Tongue (tissue), 2 donors: ENCODE results near the gene KIAA1755. TPM values are rescaled to one million over a fixed set of nuclear protein-coding genes. Genes with fewer than 3 reads are reported as not detected.

Source experiments
- DNase-seq: peaks from one replicate; pipeline ENCODE4 v3.0.0-alpha.2; 2015
- total RNA-seq: library from RNA; depleted of rRNA; stranded (reverse); fragments of >200 nt; gene quantifications from one replicate; pipeline ENCODE4 v1.2.3, GENCODE V29; 2014

The KIAA1755 gene
- total RNA-seq, 1 donor from 2014 or later, result 5.0 TPM

DNA sequence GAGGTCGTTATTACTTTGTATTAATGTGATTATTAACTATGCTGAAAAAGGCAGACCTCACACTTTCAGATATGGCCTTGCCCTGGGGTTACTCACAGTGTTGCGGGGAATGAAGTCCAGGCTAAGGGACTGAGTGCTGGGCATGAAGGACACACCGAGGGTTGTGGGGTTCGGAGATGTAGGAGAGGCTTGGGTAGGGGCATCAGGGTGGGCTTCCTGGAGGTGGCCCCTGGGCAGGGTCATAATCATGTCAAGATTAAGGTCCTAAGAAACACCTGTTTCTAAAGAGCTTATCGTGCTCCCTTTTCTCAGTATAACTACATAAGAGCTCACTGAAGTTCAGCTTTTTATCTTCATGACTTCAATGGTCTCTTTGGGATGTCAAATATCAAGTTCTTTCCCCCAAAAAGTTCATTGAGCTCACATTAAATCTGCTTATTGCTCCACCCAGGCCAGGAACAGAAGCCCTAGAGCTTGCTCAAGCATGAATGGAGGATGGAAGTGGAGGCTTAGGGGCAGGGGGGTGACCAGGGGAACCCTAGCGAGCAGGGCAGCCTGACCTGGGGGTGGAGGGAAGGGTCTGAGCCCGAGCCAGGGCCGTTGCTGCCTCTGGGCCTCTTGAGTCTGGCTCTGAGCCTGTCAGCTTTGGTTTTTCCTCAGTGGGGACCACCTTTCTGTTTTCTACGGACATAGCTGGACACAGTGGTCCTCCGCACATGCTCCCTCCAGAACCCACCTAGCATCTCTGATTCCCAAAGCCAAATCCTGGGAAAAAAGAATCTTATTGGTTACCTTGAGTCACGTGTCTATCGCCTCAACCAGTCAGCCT, 58.2 kb downstream of the KIAA1755 start:
- DNase-seq, result no peak

DNA sequence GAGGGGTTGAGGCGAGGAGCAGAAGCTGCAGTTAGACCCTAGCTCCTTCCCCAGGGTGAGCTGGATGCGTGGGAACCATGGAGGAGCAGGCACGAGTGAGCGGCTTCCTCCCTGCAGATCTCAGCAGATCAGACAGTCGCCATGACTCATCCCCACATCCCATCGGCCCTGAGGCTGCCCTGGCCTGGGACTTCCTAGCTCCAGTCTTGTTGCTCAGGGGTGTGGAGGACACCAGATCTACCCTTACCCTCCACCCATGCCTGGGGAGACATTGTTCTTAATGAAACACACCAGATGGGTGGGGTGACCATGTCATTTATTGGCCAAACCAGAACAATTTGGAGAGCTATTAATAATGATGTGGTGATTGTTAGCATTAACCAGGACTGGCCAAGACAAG, 59.2 kb downstream of the KIAA1755 start:
- DNase-seq, result no peak

- DNase-seq, result no peak
These were observed 59.9 kb downstream of the KIAA1755 start for GRCh38 chr20:38200646-38201045.

DNA sequence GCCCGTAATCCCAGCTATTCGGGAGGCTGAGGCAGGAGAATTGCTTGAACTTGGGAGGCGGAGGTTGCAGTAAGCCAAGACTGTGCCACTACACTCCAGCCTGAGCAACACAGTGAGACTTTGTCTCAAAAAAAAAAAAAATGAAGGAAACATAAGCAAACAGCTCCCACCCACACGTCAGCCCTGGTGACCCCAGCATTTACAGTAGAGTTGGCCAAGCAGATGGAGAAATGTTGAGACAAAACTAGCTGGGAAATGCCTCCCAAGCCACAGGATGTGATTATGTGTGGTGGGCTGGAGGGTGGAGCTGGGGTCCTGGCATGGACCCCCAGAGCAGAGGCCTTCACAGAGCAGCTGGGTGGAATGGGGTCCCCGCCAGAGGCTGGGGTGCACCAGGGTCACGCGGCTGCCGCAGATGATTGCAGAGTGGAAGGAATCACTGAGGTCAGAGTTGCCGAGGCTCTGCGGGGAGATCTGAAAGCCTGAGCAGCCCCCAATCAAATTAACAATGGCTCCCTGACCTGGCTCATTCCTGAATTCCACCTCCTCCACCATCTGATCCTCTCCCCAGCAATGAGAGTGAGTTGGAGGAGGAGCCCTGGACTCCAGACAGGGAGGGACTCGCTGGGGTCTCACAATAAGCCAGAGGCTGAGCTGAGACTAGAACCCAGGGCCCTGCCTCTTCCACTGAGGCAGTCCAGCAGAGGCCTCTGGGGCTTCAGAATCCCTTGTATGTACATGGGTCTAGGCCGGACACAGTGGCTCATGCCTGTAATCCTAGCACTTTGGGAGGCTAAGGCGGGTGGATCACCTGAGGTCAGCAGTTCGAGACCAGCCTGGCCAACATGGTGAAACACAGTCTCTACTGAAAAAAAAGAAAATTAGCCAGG, 60.8 kb downstream of the KIAA1755 start:
- no peak for DNase-seq

- DNase-seq, result no peak
These were observed 62.2 kb downstream of the KIAA1755 start for GRCh38 chr20:38198238-38198861.

DNA sequence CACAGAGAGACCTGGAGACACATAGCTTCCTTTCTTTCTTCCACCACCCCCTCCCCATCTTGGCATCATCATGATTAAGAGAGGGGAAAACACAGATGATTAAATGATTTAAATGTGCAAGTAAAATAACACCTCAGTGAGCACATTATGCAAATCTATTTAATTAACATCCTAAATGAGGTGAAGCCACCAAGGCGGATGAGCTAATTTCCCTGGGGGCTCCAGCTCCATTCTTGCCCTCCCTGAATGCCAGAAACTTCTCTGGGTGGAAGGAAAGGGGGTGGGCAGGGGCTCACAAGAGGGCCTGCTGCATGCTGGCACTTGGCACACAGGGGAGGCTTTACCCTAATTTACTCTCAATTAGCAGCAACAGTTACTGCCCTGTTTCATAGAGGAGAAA, 62.9 kb downstream of the KIAA1755 start:
- DNase-seq, result no peak

- DNase-seq, result no peak
These were observed 63.3 kb downstream of the KIAA1755 start for GRCh38 chr20:38197217-38197616.

GRCh38 chr20:38196592-38196991, 63.9 kb downstream of the KIAA1755 start:
- no peak for DNase-seq

- no peak for DNase-seq
These were observed 64.5 kb downstream of the KIAA1755 start for GRCh38 chr20:38196076-38196475.

DNA sequence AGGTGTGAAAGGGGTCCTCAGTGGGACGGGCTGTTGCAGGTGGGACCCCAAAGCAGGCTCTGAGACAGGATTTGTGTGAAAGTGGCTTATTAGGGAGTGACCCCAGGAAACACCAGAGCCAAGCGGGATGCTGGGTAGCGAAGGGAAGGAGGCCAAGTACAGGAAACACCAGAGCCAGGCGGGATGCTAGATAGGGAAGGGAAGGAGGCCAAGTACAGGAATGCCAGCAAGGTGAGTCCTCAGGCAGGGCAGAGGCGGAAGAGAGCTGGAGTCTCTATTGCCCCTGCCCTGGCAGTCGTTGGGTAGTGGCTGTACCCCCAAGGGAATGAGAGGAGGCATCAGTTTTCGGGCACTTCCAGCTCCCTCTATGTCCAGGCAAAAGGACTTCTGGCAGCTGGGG, 65.0 kb downstream of the KIAA1755 start:
- DNase-seq, result no peak

GRCh38 chr20:38194971-38195504, 65.5 kb downstream of the KIAA1755 start:
- DNase-seq, result no peak

DNA sequence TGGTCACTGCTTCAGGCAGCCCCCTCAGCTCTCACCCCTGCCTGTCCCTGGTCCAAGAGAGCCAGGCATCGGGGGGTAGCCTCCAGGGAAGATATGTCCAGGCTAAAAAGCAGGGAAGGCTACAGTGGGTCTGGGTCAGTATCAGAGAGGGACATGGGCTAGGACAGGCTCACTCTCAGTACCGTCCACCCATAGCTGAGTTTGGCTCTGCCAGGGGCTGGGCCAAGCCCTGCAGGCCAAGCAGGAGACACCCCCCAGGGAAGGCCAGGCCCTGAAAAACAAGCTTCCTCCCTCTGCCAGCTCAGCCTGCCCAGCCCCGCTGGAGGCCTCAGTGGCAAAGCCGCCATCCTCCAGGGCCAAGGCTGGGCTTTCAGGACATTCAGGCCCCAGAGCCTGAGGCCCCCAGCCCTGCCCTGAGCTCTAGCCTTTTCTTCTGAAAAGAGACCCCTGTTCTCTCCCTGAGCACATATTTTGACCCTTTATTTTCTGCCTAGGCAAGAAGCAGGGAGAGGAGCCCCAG, 66.9 kb downstream of the KIAA1755 start:
- no peak for DNase-seq

- DNase-seq, result no peak
These were observed 68.1 kb downstream of the KIAA1755 start for GRCh38 chr20:38192323-38192885.

GRCh38 chr20:38191654-38192053, 68.9 kb downstream of the KIAA1755 start:
- no peak for DNase-seq

DNA sequence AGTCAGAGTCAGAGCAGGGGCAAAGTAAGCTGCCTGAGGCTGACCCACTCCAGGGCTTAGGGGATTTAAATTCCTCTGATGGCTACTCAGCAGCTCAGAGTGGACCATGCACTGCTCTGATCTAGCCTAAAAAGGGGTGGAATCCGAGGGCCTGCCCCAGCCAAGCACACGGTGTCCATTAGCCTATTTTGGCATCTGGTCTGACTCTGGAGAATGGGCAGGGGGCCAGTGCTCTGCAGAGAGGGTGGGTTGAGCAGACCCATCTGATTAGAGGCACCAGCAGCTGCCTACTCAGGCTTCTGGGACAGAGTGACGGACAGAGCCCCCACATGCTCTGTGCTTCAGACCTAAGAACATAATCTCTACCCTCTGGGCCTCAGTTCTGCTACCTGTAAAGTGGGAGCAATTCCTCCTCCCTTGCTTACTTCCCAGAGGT, 69.6 kb downstream of the KIAA1755 start:
- peak; percentile 74 for DNase-seq

- DNase-seq, result no peak
These were observed 70.4 kb downstream of the KIAA1755 start for GRCh38 chr20:38190166-38190565.

DNA sequence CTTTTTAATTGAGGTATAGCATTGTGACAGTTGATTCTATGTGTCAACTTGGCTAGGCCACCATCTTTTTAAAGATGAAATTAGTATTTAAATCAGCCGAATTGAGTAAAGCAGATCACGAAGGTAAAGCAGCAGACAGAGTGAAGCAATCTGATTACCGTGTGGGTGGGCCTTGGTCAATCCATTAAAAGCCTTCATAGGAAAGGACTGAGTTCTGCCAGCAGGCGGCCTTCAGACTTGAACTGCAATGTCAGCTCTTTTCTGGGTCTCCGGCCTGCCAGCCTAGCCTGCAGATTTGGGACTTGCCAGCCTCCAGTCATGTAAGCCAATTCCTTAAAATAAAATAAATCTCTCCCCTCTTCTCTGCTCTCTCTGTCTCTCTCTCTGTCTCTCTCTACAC, 73.0 kb downstream of the KIAA1755 start:
- DNase-seq, result no peak

DNA sequence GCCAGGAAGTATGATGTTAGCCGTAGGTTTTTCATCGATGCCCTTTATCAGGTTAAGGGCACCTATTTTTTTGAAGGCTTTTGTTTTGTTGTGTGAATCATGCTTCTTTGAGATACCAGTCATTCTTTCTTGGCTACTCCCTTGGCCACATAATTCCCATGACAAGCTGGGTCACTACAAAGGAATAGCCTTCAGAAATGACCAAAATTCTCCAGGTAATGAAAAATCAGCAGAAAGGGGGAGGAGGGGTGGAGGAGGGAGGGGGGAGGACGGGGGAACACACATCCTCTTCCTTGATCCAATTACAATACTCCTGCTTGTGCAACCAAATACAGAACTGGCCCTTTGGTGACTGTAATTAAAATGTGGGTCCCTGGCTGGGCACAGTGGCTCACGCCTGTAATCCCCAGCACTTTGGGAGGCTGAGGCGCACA, 73.7 kb downstream of the KIAA1755 start:
- DNase-seq, result no peak

GRCh38 chr20:38184101-38184500, 76.4 kb downstream of the KIAA1755 start:
- DNase-seq, result peak; percentile 65

GRCh38 chr20:38181971-38182370, 78.6 kb downstream of the KIAA1755 start:
- DNase-seq, result no peak

DNA sequence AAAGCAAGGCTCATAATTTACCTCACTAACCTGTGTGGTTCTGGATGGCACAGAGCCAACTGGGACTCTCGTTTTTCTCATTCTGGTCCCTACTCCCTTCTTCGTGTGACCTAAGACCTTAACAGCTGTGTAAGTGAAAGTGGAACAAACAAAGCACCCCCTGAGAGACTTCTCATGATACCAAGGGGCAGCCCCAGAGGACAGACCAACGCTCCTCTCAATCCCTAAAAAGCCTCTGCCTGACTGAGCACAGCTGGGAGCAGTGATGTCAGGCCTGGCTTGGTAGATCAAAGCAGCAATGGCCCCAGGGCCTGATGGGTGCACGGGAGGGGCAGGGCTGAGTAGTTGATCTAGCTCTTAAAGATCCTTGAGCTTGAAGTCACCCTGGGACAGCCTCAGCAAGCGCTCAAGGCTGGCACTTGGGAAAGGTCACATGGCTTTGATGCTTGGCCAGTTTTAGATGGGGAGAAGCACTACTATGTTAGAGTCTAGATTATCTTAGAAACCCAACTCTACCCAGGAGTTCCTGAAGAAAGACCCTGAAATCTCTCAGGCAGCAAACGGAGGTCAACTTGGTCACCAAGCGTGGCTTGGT, 79.2 kb downstream of the KIAA1755 start:
- no peak for DNase-seq
